ENCODE results near the gene ZSCAN16. TPM values are rescaled to one million over a fixed set of nuclear protein-coding genes. Genes with fewer than 3 reads are reported as not detected.
A peak's percentile ranks its signal among the peaks of the same experiment; 100 is the strongest.

Gene ZSCAN16
- total RNA-seq, 1 donor from 2014 or later = not detected

GRCh38 chr6:28141500-28142329 is 17.3 kb downstream of the ZSCAN16 start, which contains the start of gene ZKSCAN8:
ZKSCAN8 (plus strand) TSS chr6:28141883; CDS start chr6:28148408, 6,525 bp downstream.
- TF ChIP-seq, protein P1, sequence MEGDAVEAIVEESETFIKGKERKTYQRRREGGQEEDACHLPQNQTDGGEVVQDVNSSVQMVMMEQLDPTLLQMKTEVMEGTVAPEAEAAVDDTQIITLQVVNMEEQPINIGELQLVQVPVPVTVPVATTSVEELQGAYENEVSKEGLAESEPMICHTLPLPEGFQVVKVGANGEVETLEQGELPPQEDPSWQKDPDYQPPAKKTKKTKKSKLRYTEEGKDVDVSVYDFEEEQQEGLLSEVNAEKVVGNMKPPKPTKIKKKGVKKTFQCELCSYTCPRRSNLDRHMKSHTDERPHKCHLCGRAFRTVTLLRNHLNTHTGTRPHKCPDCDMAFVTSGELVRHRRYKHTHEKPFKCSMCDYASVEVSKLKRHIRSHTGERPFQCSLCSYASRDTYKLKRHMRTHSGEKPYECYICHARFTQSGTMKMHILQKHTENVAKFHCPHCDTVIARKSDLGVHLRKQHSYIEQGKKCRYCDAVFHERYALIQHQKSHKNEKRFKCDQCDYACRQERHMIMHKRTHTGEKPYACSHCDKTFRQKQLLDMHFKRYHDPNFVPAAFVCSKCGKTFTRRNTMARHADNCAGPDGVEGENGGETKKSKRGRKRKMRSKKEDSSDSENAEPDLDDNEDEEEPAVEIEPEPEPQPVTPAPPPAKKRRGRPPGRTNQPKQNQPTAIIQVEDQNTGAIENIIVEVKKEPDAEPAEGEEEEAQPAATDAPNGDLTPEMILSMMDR (IDR thresholded peaks at IDR 0.05) = no peak
- Histone ChIP-seq H3K4me1 (peaks cover 0 to 31% of the 10 kb centered on the region in 2 donors), H3K27ac (peak within 1 kb of the TSS; percentile 68 to 81), H3K27me3 (no peaks in the 10 kb centered on the region), H3K9me3 (no peaks in the 10 kb centered on the region), H3K4me3 (peak within 1 kb of the TSS; percentile 72 to 91), H3K36me3 (peaks cover 0 to 7% of the 10 kb centered on the region in 2 donors)
- intact Hi-C loops (cut with DNase I) = loop anchor here (2.0 kb wide), 1 partner anchor 83 kb away; the partner anchor contains the start of gene ZSCAN9
- DNase-seq (ENCODE audit: low spot score in 2 of 2) = peak; percentile 26 to 91

GRCh38 chr6:28142446-28142845 is 18.0 kb downstream of the ZSCAN16 start:
- Histone ChIP-seq H3K4me3 (peak overlapping the region; percentile 72 to 91), H3K4me1 (peaks cover 0 to 31% of the 10 kb centered on the region in 2 donors), H3K27me3 (no peaks in the 10 kb centered on the region), H3K9me3 (no peaks in the 10 kb centered on the region), H3K36me3 (peaks cover 0 to 7% of the 10 kb centered on the region in 2 donors), H3K27ac (peak overlapping the region in 1 of 2 donors; percentile 81)
- DNase-seq (ENCODE audit: low spot score in 2 of 2) = no peak
- intact Hi-C loops (cut with DNase I) = no loop called here
- TF ChIP-seq, protein P1 (IDR thresholded peaks at IDR 0.05) = no peak

- peaks cover 0 to 19% of the 10 kb centered on the region in 2 donors for H3K4me1 ChIP-seq
- H3K27me3 ChIP-seq = no peaks in the 10 kb centered on the region
- peaks cover 21 to 24% of the 10 kb centered on the region in 2 donors for H3K36me3 ChIP-seq
- TF ChIP-seq, protein P1 (IDR thresholded peaks at IDR 0.05) = no peak
- no peak overlapping the region for H3K27ac ChIP-seq
- H3K9me3 ChIP-seq = no peaks in the 10 kb centered on the region
- intact Hi-C loops (cut with DNase I) = no loop called here
- H3K4me3 ChIP-seq = no peak overlapping the region
- no peak for DNase-seq (ENCODE audit: low spot score in 2 of 2)
These were observed 20.8 kb downstream of the ZSCAN16 start for GRCh38 chr6:28145231-28145630.

DNA sequence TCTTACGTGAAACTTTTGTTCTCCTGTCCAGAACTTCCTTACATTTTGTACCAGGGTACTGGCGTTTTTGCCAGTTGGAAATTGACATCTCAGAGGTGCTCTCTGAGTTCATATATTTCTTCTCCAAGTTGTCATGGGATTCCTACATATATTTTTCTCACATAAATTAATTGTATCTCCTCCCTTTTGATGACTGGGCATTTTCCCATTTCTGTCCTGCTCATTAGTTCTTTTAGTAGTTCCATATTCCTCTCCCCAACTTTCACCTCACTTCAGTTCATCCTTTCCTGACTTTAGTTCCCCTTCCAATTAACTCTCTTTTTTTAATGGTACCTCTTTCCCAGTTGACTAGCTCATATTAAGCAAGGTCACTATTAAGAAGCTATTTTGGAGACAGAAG is 28.1 kb downstream of the ZSCAN16 start:
- Histone ChIP-seq H3K9me3 (no peaks in the 10 kb centered on the region), H3K4me1 (no peaks in the 10 kb centered on the region), H3K36me3 (peaks cover 81 to 97% of the 10 kb centered on the region in 2 donors), H3K27me3 (no peaks in the 10 kb centered on the region), H3K27ac (no peak overlapping the region), H3K4me3 (no peak overlapping the region)
- intact Hi-C loops (cut with DNase I) = no loop called here
- no peak for DNase-seq (ENCODE audit: low spot score in 2 of 2)
- TF ChIP-seq, protein P1 (IDR thresholded peaks at IDR 0.05) = no peak

- no peak overlapping the region for H3K4me3 ChIP-seq
- H3K36me3 ChIP-seq = peaks cover 79 to 93% of the 10 kb centered on the region in 2 donors
- H3K27me3 ChIP-seq = no peaks in the 10 kb centered on the region
- H3K27ac ChIP-seq = no peak overlapping the region
- no peaks in the 10 kb centered on the region for H3K9me3 ChIP-seq
- TF ChIP-seq, protein P1 (IDR thresholded peaks at IDR 0.05) = no peak
- no peaks in the 10 kb centered on the region for H3K4me1 ChIP-seq
- no peak for DNase-seq (ENCODE audit: low spot score in 2 of 2)
- intact Hi-C loops (cut with DNase I) = no loop called here
These were observed 29.1 kb downstream of the ZSCAN16 start for GRCh38 chr6:28153546-28153945.
